Neuronal stem cell (in vitro differentiated cells): Measurements from ENCODE around the gene PLPP4.

Experiments used
- DNase-seq: peaks from one replicate; pipeline ENCODE4 v3.0.0-alpha.2; 2013; ENCODE audit warnings: low spot score
- H2AFZ ChIP-seq: one replicate; pipeline ENCODE4 v1.6.1; 2013; ENCODE audit warnings: mild to moderate bottlenecking, low read length, inconsistent platforms
- H2AK5ac ChIP-seq: 2 replicates; pipeline ENCODE4 v1.6.1; 2013; ENCODE audit warnings: low read depth, mild to moderate bottlenecking, inconsistent platforms, low read length, moderate library complexity, mixed read lengths
- H2BK120ac ChIP-seq: 2 replicates; pipeline ENCODE4 v1.6.1; 2013; ENCODE audit warnings: low read depth, mild to moderate bottlenecking, inconsistent platforms, low read length, moderate library complexity, mixed read lengths
- H2BK12ac ChIP-seq: one replicate; pipeline ENCODE4 v1.6.1; 2013; ENCODE audit warnings: low read length, inconsistent platforms
- H2BK15ac ChIP-seq: 2 replicates; pipeline ENCODE4 v1.6.1; 2013; ENCODE audit warnings: mild to moderate bottlenecking, low read length, inconsistent platforms, mixed read lengths
- H2BK5ac ChIP-seq: one replicate; pipeline ENCODE4 v1.6.1; 2013; ENCODE audit warnings: inconsistent platforms, mild to moderate bottlenecking, low read length, moderate library complexity
- H3K14ac ChIP-seq: one replicate; pipeline ENCODE4 v1.6.1; 2013; ENCODE audit warnings: low read length, inconsistent platforms
- H3K18ac ChIP-seq: 2 replicates; pipeline ENCODE4 v1.6.1; 2013; ENCODE audit warnings: low read length, inconsistent platforms
- H3K23ac ChIP-seq: 2 replicates; pipeline ENCODE4 v1.6.1; 2013; ENCODE audit warnings: low read depth, mild to moderate bottlenecking, mixed read lengths, low read length, inconsistent platforms; ENCODE audit not compliant: poor library complexity
- H3K27ac ChIP-seq: replicated peaks from 3 replicates; pipeline ENCODE4 v1.5.1; 2013; ENCODE audit warnings: low read length, inconsistent platforms
- H3K27me3 ChIP-seq, 3 experiments: 2 replicates each; pipeline ENCODE4 v1.6.1; 2013; ENCODE audit warnings: low read length in 3 of 3, mild to moderate bottlenecking in 2 of 3, inconsistent platforms in 1 of 3, low read depth in 1 of 3, mixed read lengths in 1 of 3, moderate library complexity in 1 of 3; ENCODE audit not compliant: control insufficient read depth in 3 of 3, insufficient read depth in 3 of 3
- H3K36me3 ChIP-seq, 2 donors: replicated peaks in 1 of 2; 2 replicates each; pipeline ENCODE4 v1.6.1; 2013; ENCODE audit warnings: low read length in 2 of 2; ENCODE audit not compliant: control insufficient read depth in 2 of 2, insufficient read depth in 2 of 2
- H3K4ac ChIP-seq: 2 replicates; pipeline ENCODE4 v1.6.1; 2013; ENCODE audit warnings: inconsistent platforms, mild to moderate bottlenecking, low read length, moderate library complexity
- H3K4me1 ChIP-seq, 2 donors: 1 replicate in 1 of 2; 2 replicates in 1 of 2; pipeline ENCODE4 v1.6.1; 2013; ENCODE audit warnings: low read length in 2 of 2, low read depth in 1 of 2; ENCODE audit not compliant: control insufficient read depth in 2 of 2, insufficient read depth in 1 of 2
- H3K4me2 ChIP-seq: one replicate; pipeline ENCODE4 v1.6.1; 2013; ENCODE audit warnings: mild to moderate bottlenecking, low read length, inconsistent platforms; ENCODE audit not compliant: insufficient read depth, poor library complexity, severe bottlenecking
- H3K4me3 ChIP-seq, 2 donors: 2 replicates each; pipeline ENCODE4 v1.5.1; 2013; ENCODE audit warnings: low read length in 2 of 2, mild to moderate bottlenecking in 2 of 2, inconsistent platforms in 1 of 2, moderate library complexity in 1 of 2
- H3K79me1 ChIP-seq: one replicate; pipeline ENCODE4 v1.6.1; 2013; ENCODE audit warnings: low read depth, mild to moderate bottlenecking, inconsistent platforms, low read length, moderate library complexity
- H3K9ac ChIP-seq: one replicate; pipeline ENCODE4 v1.6.1; 2013; ENCODE audit warnings: mild to moderate bottlenecking, low read depth, low read length, inconsistent platforms; ENCODE audit not compliant: poor library complexity
- H3K9me3 ChIP-seq, 2 donors: replicated peaks in 1 of 2; 2 replicates each; pipeline versions ENCODE3 to v1.6.1; 2013; ENCODE audit warnings: low read length in 2 of 2, mild to moderate bottlenecking in 2 of 2, inconsistent platforms in 1 of 2, low read depth in 1 of 2, mixed read lengths in 1 of 2, moderate library complexity in 1 of 2; ENCODE audit not compliant: control insufficient read depth in 2 of 2, insufficient read depth in 1 of 2
- H4K8ac ChIP-seq: one replicate; pipeline ENCODE4 v1.6.1; 2013; ENCODE audit warnings: low read depth, mild to moderate bottlenecking, inconsistent platforms, low read length, moderate library complexity
- H4K91ac ChIP-seq: one replicate; pipeline ENCODE4 v1.6.1; 2013; ENCODE audit warnings: low read length, low read depth, mild to moderate bottlenecking, inconsistent platforms; ENCODE audit not compliant: poor library complexity
- WGBS, 2 donors: extraction: QIAGEN DNeasy Blood & Tissue Kit; methylation state at CpG; one replicate each; pipeline ENCODE4 v1.1.7; 2013; ENCODE audit warnings: missing lambda C conversion rate in 2 of 2, mixed read lengths in 1 of 2; ENCODE audit not compliant: insufficient read length in 2 of 2, insufficient replicate concordance in 1 of 2; ENCODE audit errors: extremely low coverage in 2 of 2; 5-methylcytosine and 5-hydroxymethylcytosine counted together

PLPP4 gene

GRCh38 chr10:120630266-120630665, 173.2 kb downstream of the PLPP4 start:
- H2AK5ac ChIP-seq = no peak overlapping the region
- no peak overlapping the region for H2AFZ ChIP-seq
- H3K27me3 ChIP-seq = no peaks in the 10 kb centered on the region
- no peak overlapping the region for H3K18ac ChIP-seq
- DNase-seq = no peak
- no peak overlapping the region for H2BK12ac ChIP-seq
- H2BK15ac ChIP-seq = no peak overlapping the region
- H3K14ac ChIP-seq = no peak overlapping the region
- H4K91ac ChIP-seq = no peak overlapping the region
- H4K8ac ChIP-seq = no peak overlapping the region
- no peak overlapping the region for H3K27ac ChIP-seq
- H3K4me3 ChIP-seq = no peak overlapping the region
- no peak overlapping the region for H3K4ac ChIP-seq
- H3K23ac ChIP-seq = no peak overlapping the region
- no peaks in the 10 kb centered on the region for H3K36me3 ChIP-seq
- H3K4me1 ChIP-seq = no peaks in the 10 kb centered on the region
- no peak overlapping the region for H2BK120ac ChIP-seq
- no CpG with 5 or more reads among the region's 1 CpG for WGBS, 2 donors
- no peaks in the 10 kb centered on the region for H3K79me1 ChIP-seq
- no peak overlapping the region for H3K9ac ChIP-seq
- H3K4me2 ChIP-seq = no peak overlapping the region
- H2BK5ac ChIP-seq = no peak overlapping the region
- no peaks in the 10 kb centered on the region for H3K9me3 ChIP-seq

- no peak overlapping the region for H4K8ac ChIP-seq
- H3K4ac ChIP-seq = no peak overlapping the region
Measured at GRCh38 chr10:120632047-120632446, 175.0 kb downstream of the PLPP4 start.

DNA sequence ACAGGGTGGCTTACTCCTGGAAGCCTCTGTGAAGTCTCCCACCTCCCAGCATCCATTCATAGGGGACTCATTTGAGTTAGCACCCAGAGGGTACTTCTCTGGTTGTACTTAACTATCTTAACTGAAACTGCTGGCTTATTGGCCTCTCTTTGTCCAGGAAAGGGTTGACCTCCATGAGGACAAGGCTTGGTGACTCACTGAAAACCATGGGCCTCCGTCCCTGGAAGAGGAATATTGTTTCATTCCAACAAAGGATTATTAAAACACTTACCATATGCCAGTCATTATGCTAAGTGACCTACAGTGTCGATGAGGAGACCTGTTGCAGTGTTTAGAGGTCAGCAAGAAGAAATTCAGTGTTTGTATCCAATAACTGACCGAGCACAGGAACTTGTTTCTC, 175.9 kb downstream of the PLPP4 start:
- Histone ChIP-seq H2BK5ac (no peak overlapping the region), H4K8ac (no peak overlapping the region), H2BK120ac (no peak overlapping the region), H3K4ac (no peak overlapping the region), H3K79me1 (no peaks in the 10 kb centered on the region), H3K4me3 (no peak overlapping the region), H2BK12ac (no peak overlapping the region), H3K23ac (no peak overlapping the region), H3K4me2 (no peak overlapping the region), H2AK5ac (no peak overlapping the region), H3K18ac (no peak overlapping the region), H4K91ac (no peak overlapping the region), H3K27ac (no peak overlapping the region), H3K9me3 (no peaks in the 10 kb centered on the region), H2AFZ (no peak overlapping the region), H3K4me1 (no peaks in the 10 kb centered on the region), H2BK15ac (no peak overlapping the region), H3K36me3 (no peaks in the 10 kb centered on the region), H3K27me3 (no peaks in the 10 kb centered on the region), H3K9ac (no peak overlapping the region), H3K14ac (no peak overlapping the region)
- no peak for DNase-seq
- no CpG with 5 or more reads among the region's 3 CpGs for WGBS, 2 donors

More at GRCh38 chr10:120632047-120632446, 175.0 kb downstream of the PLPP4 start:
- Histone ChIP-seq H3K4me2 (no peak overlapping the region), H3K9me3 (no peaks in the 10 kb centered on the region), H3K27me3 (no peaks in the 10 kb centered on the region), H2BK12ac (no peak overlapping the region), H2BK120ac (no peak overlapping the region), H3K9ac (no peak overlapping the region), H3K23ac (no peak overlapping the region), H2AFZ (no peak overlapping the region), H4K91ac (no peak overlapping the region), H2BK15ac (no peak overlapping the region), H3K36me3 (no peaks in the 10 kb centered on the region), H3K79me1 (no peaks in the 10 kb centered on the region), H2AK5ac (no peak overlapping the region), H3K18ac (no peak overlapping the region), H2BK5ac (no peak overlapping the region), H3K14ac (no peak overlapping the region), H3K4me1 (no peaks in the 10 kb centered on the region), H3K27ac (no peak overlapping the region), H3K4me3 (no peak overlapping the region)
- WGBS, 2 donors = no CpG with 5 or more reads among the region's 1 CpG
- no peak for DNase-seq

DNA sequence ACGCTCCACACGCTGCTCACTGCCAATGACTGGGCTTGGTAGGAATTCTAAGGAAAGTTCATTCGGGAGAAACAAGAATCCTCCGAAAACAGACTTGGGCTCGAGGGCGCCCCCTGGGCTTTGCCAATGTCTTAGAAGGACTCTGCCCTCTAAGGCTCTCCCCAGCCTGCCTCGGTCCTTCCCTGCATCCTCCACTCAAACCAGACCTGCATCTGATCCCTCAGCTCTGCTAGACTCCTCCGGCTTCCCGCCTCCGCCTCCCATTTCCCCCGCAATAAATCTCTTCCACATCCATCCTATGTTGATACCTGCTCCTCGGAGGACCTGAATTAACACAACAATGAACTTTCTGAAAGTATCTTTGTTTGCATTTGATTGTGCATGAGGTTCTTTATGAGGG, 177.6 kb downstream of the PLPP4 start:
- H3K4me1 ChIP-seq = no peaks in the 10 kb centered on the region
- no peak overlapping the region for H3K4ac ChIP-seq
- DNase-seq = no peak
- H3K27me3 ChIP-seq = no peaks in the 10 kb centered on the region
- no peak overlapping the region for H4K8ac ChIP-seq
- H3K36me3 ChIP-seq = no peaks in the 10 kb centered on the region
- H3K79me1 ChIP-seq = no peaks in the 10 kb centered on the region
- no peaks in the 10 kb centered on the region for H3K9me3 ChIP-seq
- H3K4me3 ChIP-seq = no peak overlapping the region
- no peak overlapping the region for H2BK12ac ChIP-seq
- H4K91ac ChIP-seq = no peak overlapping the region
- H2BK5ac ChIP-seq = no peak overlapping the region
- H2AFZ ChIP-seq = no peak overlapping the region
- no peak overlapping the region for H3K9ac ChIP-seq
- no peak overlapping the region for H3K23ac ChIP-seq
- H2AK5ac ChIP-seq = no peak overlapping the region
- no peak overlapping the region for H3K27ac ChIP-seq
- no peak overlapping the region for H3K18ac ChIP-seq
- no peak overlapping the region for H3K14ac ChIP-seq
- WGBS, 2 donors = no CpG with 5 or more reads among the region's 12 CpGs
- no peak overlapping the region for H2BK15ac ChIP-seq
- no peak overlapping the region for H3K4me2 ChIP-seq
- H2BK120ac ChIP-seq = no peak overlapping the region
